HG02623 (cell line): ENCODE results near the gene MOAP1.
"Not testable (repeated sequence)": the region's sequence is repeated elsewhere in the genome, so short reads cannot be mapped to it uniquely, and the experiment has no call there.

Experiments
- ATAC-seq: cut with Tn5 transposase; IDR thresholded peaks from one replicate; pipeline ENCODE4 v1.9.1; 2021; ENCODE audit warnings: moderate library complexity; ENCODE audit not compliant: unreplicated experiment

Gene MOAP1

DNA sequence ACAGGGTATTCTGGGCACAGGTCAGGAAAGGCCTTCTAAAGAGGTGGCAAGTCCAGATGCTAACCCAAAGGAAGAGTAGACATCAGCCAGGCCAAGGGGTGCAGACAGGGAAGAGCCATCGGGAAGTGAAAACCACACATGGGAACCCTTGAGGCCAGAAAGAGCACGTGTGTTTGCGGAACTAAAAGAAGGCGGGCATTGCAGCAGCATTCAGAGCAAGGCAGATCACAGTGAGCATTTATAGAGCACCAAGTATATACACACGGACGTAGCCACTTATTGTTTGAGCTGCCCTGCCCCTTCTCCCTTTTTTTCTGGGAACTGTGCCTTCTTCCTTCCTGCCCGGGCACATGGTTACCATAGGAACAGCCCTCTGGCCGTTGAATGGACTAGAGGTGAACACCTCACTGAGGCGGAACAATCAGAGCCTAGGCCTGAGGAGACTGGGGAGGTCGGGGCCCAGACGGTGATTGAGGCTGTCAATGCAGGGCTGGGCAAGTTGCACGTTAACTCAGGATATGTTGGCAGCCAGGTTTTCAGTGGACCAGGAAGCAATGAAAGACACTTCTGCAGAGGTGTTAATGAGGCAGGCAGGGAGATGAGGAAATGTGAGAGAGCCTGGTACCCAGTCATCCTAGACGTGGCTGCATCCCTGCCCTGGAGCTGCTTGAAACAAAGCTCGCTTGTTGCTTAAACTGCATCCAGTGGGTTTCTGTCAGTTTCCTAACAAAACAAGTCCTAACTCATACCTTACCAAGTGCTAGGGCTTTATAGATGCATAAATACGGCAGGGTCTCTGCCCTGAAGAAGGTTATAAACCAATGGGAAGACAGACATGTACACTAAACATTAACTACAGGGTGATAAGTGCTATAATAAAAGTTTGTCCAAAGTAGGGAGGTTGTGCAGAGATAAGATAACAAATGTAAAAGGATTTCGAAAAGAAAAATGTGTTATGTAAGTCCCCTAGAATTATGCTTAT, 34.2 kb downstream of the MOAP1 start:
- no peak for ATAC-seq

DNA sequence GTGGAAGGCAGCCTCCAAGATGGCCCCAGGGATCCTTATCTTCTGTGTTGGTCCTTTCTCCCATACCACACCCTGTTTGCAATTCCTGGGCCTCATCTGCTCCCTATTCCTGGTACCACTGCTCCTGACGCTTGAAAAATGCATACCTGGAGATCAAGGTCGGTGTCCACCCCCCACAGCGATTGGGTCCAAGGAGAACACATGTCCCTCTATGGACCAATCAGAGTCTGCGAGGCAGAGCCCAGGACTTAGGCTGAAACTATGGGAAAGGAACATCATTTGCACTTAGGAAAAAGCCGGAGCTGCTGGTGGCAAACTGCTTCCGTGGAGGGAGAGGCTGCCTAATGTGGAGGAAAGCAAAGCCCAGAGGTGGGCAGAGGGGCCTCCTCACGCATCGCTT, 35.7 kb downstream of the MOAP1 start:
- no peak for ATAC-seq

- no peak for ATAC-seq
These were observed 38.6 kb downstream of the MOAP1 start for GRCh38 chr14:93146119-93146518.

DNA sequence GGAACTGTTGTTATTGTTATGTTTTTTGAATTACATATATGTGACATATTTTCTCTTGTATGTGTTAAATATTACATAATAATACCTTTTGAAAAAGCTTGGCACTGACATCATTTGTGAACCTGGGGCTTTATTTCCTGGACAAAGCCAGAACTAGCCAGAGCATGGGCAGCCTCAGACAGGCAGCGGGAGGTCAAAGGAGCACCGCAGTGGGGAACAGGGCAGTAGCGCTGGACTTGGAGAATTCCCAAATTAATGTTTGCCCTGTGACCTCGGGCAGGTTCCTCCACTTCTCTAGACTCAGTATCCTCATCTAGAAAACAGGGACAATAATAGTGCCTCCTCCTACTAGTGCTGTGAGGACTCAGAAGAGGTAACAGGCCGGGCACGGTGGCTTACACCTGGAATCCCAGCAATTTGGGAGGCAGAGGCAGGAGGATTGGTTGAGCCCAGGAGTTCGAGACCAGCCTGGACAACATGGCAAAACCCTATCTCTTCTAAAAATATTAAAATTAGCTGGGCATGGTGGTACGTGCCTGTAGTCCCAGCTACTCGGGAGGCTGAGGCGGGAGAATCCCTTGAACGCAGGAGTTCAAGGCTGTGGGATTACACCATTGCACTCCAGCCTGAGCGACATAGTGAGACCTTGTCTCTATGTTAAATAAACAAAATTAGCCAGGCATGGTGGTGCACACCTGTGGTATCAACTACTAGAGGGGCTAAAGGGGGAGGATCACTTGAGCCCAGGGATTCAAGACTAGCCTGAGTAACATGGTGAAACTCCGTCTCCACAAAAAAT, 41.6 kb downstream of the MOAP1 start:
- ATAC-seq, result no peak

DNA sequence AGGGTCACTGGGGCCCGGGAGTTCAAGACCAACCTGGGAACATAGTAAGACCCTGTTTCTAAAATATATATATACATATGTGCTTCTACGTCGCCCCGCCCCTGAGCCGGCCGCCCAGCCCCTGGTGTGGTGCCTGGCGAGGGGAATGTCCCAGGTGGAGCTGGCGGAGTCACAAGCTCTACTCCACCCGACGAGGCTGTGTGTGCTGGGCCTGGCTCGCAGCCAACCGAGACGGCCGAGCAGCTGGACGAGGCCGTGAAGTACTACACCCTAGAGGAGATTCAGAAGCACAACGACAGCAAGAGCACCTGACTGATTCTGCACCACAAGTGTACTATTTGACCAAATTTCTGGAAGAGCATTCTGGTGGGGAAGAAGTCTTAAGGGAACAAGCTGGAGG, 46.8 kb downstream of the MOAP1 start:
- no peak for ATAC-seq

GRCh38 chr14:93136508-93136907, 48.2 kb downstream of the MOAP1 start:
- not testable (repeated sequence) for ATAC-seq

- no peak for ATAC-seq
These were observed 48.7 kb downstream of the MOAP1 start for GRCh38 chr14:93136009-93136408.

GRCh38 chr14:93135399-93135798, 49.3 kb downstream of the MOAP1 start:
- ATAC-seq, result no peak

- ATAC-seq, result no peak
These were observed 51.2 kb downstream of the MOAP1 start for GRCh38 chr14:93133464-93133863.

GRCh38 chr14:93132472-93133065, 52.1 kb downstream of the MOAP1 start:
- ATAC-seq, result no peak
